SK-N-SH treated with all-trans-retinoic acid at 6 μM for 48 hours (cell line): Measurements from ENCODE around the gene KDM2B.

Source experiments
- ATAC-seq: fragments of 200-7000 bp; cut with Tn5 transposase; 3 replicates; pipeline ENCODE4 v1.9.1; 2020; ENCODE audit warnings: mild to moderate bottlenecking, moderate library complexity
- ARNTL ChIP-seq: fragments of 450-650 bp; formaldehyde crosslinking; IDR thresholded peaks from 2 replicates; pipeline ENCODE4 v1.5.0; 2020; ENCODE audit warnings: low read depth, mild to moderate bottlenecking, moderate library complexity, borderline replicate concordance
- BACH2 ChIP-seq: fragments of 250-450 bp; sonication (Bioruptor Pico); IDR thresholded peaks from 2 replicates; pipeline ENCODE4 v1.9.0; 2021; ENCODE audit warnings: mild to moderate bottlenecking, borderline replicate concordance
- CSDC2 ChIP-seq: fragments of 250-450 bp; sonication (Bioruptor Pico); IDR thresholded peaks from 2 replicates; pipeline ENCODE4 v1.5.0; 2020; ENCODE audit warnings: mild to moderate bottlenecking, moderate library complexity
- ESRRG ChIP-seq: fragments of 250-450 bp; sonication (Bioruptor Pico); IDR thresholded peaks from 2 replicates; pipeline ENCODE4 v1.6.1; 2021; ENCODE audit warnings: mild to moderate bottlenecking
- GLIS3 ChIP-seq: fragments of 250-450 bp; sonication (Bioruptor Pico); IDR thresholded peaks from 2 replicates; pipeline ENCODE4 v1.5.0; 2020; ENCODE audit warnings: mild to moderate bottlenecking, moderate library complexity
- OSR1 ChIP-seq: fragments of 250-450 bp; sonication (Bioruptor Pico); IDR thresholded peaks from 2 replicates; pipeline ENCODE4 v1.8.0; 2022; ENCODE audit warnings: moderate library complexity, mild to moderate bottlenecking, inconsistent platforms
- SNAI2 ChIP-seq: fragments of 250-450 bp; sonication (Bioruptor Pico); IDR thresholded peaks from 2 replicates; pipeline ENCODE4 v1.5.0; 2020; ENCODE audit warnings: mild to moderate bottlenecking, moderate library complexity
- TCF4 ChIP-seq: fragments of 250-450 bp; sonication (Bioruptor Pico); IDR thresholded peaks from 2 replicates; pipeline ENCODE4 v1.8.0; 2021; ENCODE audit warnings: mild to moderate bottlenecking, moderate library complexity, borderline replicate concordance
- TOX ChIP-seq: fragments of 250-450 bp; sonication (Bioruptor Pico); IDR thresholded peaks from 2 replicates; pipeline ENCODE4 v1.8.0; 2021; ENCODE audit warnings: mild to moderate bottlenecking, moderate library complexity, borderline replicate concordance
- ZC3H10 ChIP-seq: fragments of 250-450 bp; sonication (Bioruptor Pico); IDR thresholded peaks from 2 replicates; pipeline ENCODE4 v1.5.1; 2021; ENCODE audit warnings: mild to moderate bottlenecking, moderate library complexity
- ZFP3 ChIP-seq: fragments of 250-450 bp; sonication (Bioruptor Pico); IDR thresholded peaks from 2 replicates; pipeline ENCODE4 v1.5.0; 2020; ENCODE audit warnings: mild to moderate bottlenecking, moderate library complexity
- ZFP30 ChIP-seq: fragments of 450-650 bp; formaldehyde crosslinking; IDR thresholded peaks from 2 replicates; pipeline ENCODE4 v1.5.0; 2022; ENCODE audit warnings: mild to moderate bottlenecking, moderate library complexity
- ZNF565 ChIP-seq: fragments of 450-650 bp; formaldehyde crosslinking; conservative IDR thresholded peaks from 2 replicates; pipeline ENCODE4 v1.5.0; 2020; ENCODE audit warnings: low read depth, mild to moderate bottlenecking, moderate library complexity
- ZNF70 ChIP-seq: fragments of 450-650 bp; formaldehyde crosslinking; IDR thresholded peaks from 2 replicates; pipeline ENCODE4 v1.5.0; 2020; ENCODE audit warnings: mild to moderate bottlenecking, moderate library complexity
- ZNF8 ChIP-seq: fragments of 450-650 bp; formaldehyde crosslinking; IDR thresholded peaks from 2 replicates; pipeline ENCODE4 v1.5.0; 2020; ENCODE audit warnings: mild to moderate bottlenecking, moderate library complexity
- TF ChIP-seq, protein P1 (sequence below): fragments of 250-450 bp; sonication (Bioruptor Pico); IDR thresholded peaks from 2 replicates; pipeline ENCODE4 v1.8.0; 2020; ENCODE audit warnings: mild to moderate bottlenecking, moderate library complexity, borderline replicate concordance
- TF ChIP-seq, protein P2 (sequence below): fragments of 250-450 bp; sonication (Bioruptor Pico); IDR thresholded peaks from 2 replicates; pipeline ENCODE4 v1.8.0; 2021; ENCODE audit warnings: low read depth, mild to moderate bottlenecking, moderate library complexity, borderline replicate concordance
- TF ChIP-seq, protein P3 (sequence below): fragments of 250-450 bp; sonication (Bioruptor Pico); IDR thresholded peaks from 2 replicates; pipeline ENCODE4 v1.5.1; 2020; ENCODE audit warnings: low read depth, mild to moderate bottlenecking, moderate library complexity
- TF ChIP-seq, protein P4 (sequence below): fragments of 250-450 bp; sonication (Bioruptor Pico); IDR thresholded peaks from 2 replicates; pipeline ENCODE4 v1.5.1; 2021; ENCODE audit warnings: mild to moderate bottlenecking, moderate library complexity

KDM2B gene

DNA sequence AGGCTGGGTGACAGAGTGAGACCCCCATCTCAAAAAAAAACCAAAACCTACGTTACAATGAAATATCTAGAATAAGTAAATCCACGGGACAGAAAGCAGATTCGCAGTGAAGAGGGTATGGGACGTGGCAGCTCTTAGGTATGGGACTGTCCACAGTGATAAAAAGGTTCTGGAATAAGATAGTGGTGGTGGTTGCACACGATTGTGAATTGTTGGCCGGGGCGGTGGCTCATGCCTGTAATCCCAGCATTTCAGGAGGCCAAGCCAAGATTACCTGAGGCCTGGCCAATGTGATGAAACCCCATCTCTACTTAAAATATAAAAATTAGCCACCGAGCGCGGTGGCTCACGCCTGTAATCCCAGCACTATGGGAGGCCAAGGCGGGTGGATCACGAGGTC is 76.3 kb downstream of the KDM2B start:
- ATAC-seq: no peak
- TF ChIP-seq CSDC2 (CRISPR knock-in tag): no peak
- TF ChIP-seq, protein P1, sequence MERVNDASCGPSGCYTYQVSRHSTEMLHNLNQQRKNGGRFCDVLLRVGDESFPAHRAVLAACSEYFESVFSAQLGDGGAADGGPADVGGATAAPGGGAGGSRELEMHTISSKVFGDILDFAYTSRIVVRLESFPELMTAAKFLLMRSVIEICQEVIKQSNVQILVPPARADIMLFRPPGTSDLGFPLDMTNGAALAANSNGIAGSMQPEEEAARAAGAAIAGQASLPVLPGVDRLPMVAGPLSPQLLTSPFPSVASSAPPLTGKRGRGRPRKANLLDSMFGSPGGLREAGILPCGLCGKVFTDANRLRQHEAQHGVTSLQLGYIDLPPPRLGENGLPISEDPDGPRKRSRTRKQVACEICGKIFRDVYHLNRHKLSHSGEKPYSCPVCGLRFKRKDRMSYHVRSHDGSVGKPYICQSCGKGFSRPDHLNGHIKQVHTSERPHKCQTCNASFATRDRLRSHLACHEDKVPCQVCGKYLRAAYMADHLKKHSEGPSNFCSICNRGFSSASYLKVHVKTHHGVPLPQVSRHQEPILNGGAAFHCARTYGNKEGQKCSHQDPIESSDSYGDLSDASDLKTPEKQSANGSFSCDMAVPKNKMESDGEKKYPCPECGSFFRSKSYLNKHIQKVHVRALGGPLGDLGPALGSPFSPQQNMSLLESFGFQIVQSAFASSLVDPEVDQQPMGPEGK (CRISPR knock-in tag): no peak
- no peak for TF ChIP-seq GLIS3
- no peak for TF ChIP-seq OSR1
- TF ChIP-seq ZNF565 (CRISPR knock-in tag): no peak
- TF ChIP-seq ZFP30 (CRISPR knock-in tag): no peak
- no peak for TF ChIP-seq SNAI2 (CRISPR knock-in tag)

DNA sequence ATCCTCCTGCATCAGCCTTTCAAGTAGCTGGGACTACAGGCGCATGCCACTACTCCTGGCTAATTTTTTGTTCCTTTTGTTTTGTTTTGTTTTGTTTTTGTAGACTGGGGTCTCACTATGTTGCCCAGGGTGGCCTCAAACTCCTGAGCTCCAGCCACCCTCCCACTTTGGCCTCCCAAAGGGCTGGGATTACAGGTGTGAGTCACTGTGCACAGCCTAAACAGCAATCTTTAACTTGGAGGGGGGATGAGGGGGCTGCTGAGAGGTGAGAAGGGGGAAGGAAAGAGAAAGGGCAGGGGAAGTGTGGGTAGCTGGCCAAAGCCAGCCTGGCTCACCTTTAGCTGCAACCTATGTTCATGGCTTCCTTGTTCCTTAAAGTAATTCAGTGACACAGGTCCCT is 77.4 kb downstream of the KDM2B start:
- ATAC-seq: no peak
- TF ChIP-seq ESRRG (CRISPR knock-in tag) (no peak), TOX (no peak), ZNF70 (CRISPR knock-in tag) (no peak)
- TF ChIP-seq, protein P2, sequence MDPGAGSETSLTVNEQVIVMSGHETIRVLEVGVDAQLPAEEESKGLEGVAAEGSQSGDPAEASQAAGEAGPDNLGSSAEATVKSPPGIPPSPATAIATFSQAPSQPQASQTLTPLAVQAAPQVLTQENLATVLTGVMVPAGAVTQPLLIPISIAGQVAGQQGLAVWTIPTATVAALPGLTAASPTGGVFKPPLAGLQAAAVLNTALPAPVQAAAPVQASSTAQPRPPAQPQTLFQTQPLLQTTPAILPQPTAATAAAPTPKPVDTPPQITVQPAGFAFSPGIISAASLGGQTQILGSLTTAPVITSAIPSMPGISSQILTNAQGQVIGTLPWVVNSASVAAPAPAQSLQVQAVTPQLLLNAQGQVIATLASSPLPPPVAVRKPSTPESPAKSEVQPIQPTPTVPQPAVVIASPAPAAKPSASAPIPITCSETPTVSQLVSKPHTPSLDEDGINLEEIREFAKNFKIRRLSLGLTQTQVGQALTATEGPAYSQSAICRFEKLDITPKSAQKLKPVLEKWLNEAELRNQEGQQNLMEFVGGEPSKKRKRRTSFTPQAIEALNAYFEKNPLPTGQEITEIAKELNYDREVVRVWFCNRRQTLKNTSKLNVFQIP: no peak
- TF ChIP-seq, protein P3, sequence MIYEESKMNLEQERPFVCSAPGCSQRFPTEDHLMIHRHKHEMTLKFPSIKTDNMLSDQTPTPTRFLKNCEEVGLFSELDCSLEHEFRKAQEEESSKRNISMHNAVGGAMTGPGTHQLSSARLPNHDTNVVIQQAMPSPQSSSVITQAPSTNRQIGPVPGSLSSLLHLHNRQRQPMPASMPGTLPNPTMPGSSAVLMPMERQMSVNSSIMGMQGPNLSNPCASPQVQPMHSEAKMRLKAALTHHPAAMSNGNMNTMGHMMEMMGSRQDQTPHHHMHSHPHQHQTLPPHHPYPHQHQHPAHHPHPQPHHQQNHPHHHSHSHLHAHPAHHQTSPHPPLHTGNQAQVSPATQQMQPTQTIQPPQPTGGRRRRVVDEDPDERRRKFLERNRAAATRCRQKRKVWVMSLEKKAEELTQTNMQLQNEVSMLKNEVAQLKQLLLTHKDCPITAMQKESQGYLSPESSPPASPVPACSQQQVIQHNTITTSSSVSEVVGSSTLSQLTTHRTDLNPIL (CRISPR knock-in tag): no peak

DNA sequence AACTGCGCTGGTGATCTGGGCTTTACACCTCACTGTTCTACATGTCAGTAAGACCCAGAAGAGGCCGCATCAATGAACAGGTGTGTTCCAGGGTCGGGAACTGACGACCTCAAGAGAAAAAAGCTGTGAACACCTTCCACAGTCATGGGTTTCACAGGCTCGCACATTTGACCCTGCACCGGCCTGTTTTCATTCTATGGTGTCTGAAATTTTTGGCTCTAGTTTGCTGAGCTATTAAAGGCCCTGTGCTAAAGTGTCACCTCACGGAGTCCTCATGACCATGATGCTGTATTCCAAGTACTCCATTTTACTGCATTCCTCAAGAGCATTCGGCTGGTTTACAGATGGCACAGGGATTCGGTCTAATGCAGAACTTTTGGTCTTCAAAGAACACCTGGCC is 78.9 kb downstream of the KDM2B start:
- no peak for ATAC-seq
- no peak for TF ChIP-seq TCF4
- TF ChIP-seq, protein P4, sequence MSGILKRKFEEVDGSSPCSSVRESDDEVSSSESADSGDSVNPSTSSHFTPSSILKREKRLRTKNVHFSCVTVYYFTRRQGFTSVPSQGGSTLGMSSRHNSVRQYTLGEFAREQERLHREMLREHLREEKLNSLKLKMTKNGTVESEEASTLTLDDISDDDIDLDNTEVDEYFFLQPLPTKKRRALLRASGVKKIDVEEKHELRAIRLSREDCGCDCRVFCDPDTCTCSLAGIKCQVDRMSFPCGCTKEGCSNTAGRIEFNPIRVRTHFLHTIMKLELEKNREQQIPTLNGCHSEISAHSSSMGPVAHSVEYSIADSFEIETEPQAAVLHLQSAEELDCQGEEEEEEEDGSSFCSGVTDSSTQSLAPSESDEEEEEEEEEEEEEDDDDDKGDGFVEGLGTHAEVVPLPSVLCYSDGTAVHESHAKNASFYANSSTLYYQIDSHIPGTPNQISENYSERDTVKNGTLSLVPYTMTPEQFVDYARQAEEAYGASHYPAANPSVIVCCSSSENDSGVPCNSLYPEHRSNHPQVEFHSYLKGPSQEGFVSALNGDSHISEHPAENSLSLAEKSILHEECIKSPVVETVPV (CRISPR knock-in tag): no peak
- no peak for TF ChIP-seq ZC3H10 (CRISPR knock-in tag)
- no peak for TF ChIP-seq TOX
- TF ChIP-seq ARNTL: no peak
- no peak for TF ChIP-seq ZNF8 (CRISPR knock-in tag)
- TF ChIP-seq ESRRG (CRISPR knock-in tag): no peak
- no peak for TF ChIP-seq ZFP3
- TF ChIP-seq, protein P1 (CRISPR knock-in tag): no peak
- no peak for TF ChIP-seq ZNF565 (CRISPR knock-in tag)
- TF ChIP-seq, protein P3 (CRISPR knock-in tag): no peak
- no peak for TF ChIP-seq BACH2 (CRISPR knock-in tag)
- TF ChIP-seq GLIS3: no peak
